Activated CD8-positive, alpha-beta memory T cell treated with anti-CD3 and anti-CD28 coated beads for 36 hours (primary cell): ENCODE data around the gene FGFR3. TPM values are rescaled to one million over a fixed set of nuclear protein-coding genes. Genes with fewer than 3 reads are reported as not detected.

Experiments used
- CTCF ChIA-PET: fragments of 350-600 bp; sonication (Branson Sonifier 250); formaldehyde crosslinking; loops from one replicate; lab custom pipeline; 2021; ENCODE audit warnings: antibody characterized with exemption; lab: Charles Lee
- POLR2A ChIA-PET: fragments of 350-600 bp; sonication (Branson Sonifier 250); formaldehyde crosslinking; loops from one replicate; lab custom pipeline; 2021; ENCODE audit warnings: antibody characterized with exemption; lab: Charles Lee
- total RNA-seq, 2 experiments: library from RNA; stranded (reverse); gene quantifications; one replicate each; pipeline ENCODE4 v1.2.3, GENCODE V29; 2021

FGFR3 gene
- total RNA-seq, 2 experiments from 2014 or later, result 0.08 TPM; not detected in 1

DNA sequence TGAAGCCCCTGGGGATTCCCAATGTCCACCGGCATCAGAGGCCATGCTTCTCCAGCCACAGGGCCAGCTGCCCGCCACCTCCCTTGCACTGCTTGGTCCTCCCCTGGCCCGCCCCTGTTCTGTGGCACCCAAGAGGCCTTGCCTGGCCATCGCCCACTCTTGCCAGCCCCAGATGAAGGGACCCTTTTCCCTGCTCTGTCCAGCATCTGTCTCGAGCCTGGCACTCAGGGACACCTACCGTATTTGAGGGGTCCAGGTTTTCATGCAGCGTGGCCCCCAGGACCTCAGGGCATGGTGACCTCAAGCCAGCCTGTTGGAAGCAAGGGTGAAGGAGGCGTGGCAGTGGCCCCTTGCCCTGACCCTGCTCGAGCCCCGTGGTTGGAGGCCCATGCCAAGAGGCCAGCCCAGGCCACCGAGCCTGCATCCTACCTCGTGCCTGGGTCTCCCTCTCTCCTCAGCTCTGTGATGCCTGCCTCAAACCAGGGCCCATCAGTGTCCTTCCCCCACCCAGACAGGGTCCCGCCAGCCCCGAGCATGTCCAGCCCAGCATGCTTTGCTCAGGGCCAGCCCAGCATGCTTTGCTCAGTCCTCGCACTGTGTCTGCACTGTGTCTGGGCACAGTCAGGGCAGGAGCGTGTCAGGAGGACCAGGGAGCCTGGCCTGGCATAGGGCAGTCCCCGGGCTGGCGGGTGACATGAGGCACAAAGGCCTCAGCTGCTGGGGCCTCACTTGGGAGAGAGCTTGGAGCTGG is 14.3 kb upstream of the FGFR3 start:
- ChIA-PET CTCF (interaction anchor here (1.3 kb wide), 1 partner anchor 32 kb away, joined by 4 read pairs; no protein-coding TSS in a partner anchor), POLR2A (no interaction called here)

DNA sequence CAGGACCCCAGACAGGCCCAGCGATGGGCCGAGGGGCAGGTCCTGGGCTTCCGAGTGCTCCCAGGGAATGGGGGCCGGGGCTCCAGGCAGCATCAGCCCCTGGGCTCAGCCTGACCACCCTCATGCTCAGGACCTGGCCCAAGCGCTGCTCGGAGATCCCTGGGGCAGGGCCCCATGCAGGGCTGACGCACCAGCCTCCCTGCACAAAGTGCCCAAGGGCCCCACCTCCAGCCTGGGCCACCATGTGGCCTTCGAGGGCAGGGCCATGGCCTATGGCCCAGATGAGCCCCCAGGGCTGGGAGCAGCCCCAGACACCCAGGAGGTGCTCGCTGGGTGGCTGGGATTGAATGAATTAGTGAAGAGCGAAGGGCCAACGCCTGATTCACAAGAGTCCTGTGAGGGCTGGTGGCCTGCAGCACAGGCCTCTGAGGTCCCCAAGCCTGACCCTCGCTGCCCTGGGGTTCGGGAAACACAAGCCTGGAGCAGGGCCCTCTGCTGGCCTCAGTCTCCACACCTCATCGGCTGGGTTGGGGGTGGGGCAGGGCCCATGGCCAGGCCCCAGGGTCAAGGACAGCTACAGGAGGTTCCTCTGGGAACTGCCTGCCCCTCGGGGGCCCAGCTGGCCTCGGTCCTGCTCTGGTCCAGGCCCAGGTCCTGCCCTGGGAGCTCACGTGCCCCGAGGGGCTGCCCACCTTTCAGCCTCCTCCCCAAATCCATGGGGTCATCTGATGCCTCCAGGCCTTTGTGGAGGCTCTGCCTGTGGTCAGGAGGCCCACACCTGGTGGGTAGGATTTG is 13.3 kb upstream of the FGFR3 start:
- POLR2A ChIA-PET, result no interaction called here
- CTCF ChIA-PET, result interaction anchor here (1.3 kb wide), 1 partner anchor 33 kb away, joined by 4 read pairs; no protein-coding TSS in a partner anchor

DNA sequence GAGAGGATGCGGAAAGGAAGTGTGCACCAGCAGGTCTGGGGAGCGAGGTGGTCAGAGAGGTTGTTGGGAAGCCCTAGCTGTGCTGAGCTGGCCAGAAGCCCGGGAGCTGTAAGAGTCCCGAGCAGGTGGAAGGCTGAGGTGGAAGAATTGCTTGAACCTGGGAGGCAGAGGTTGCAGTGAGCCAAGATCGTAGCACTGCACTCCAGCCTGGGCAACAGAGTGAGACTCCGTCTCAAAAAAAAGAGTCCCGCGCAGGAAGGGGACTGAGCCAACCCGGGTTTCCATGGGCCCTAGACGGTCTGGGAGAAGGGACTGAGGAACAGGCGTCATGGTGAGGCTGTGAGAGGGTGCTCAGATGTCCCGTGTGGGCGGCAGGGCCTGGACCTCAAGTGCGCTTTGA is 12.7 kb upstream of the FGFR3 start:
- POLR2A ChIA-PET, result no interaction called here
- CTCF ChIA-PET, result no interaction called here

DNA sequence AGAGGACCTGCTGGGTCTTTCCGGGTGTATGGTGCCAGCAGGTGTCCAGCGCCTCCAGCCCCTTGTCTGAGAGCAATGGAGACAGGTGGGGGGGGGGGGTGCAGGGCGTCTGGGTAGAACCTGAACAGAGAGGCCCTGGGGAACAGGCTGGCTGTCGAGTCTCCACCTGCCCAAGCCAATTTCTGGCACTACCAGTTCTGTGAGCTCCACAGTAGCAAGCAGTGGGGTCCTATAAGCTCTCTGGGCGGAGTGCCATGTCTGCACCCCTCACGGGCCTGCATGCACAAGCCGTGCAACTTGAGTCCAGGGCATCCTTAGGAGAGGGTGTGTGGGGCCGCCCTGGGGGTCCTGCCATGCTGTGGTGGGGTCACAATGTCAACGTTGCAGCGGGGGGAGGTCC is 10.1 kb upstream of the FGFR3 start:
- ChIA-PET POLR2A (no interaction called here), CTCF (no interaction called here)

DNA sequence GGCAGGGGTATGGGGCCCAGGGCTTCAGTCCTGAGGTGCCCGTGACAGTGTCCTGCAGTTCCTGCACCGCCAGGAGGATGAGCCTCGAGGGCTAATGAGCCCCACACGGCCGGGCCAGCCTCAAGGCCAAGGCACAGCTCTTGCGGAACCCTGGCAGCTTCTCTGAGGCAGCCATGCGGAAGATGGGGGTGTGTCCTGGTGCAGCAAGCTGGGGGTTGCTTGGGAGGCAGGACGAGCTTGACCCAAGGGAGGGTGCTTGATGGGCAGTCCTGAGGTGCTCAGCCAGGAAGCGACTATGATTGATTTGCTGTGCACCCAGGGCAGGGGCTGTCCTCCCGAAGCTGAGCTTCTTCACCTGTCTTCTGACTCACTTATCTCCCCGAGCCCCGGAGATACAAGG is 9.1 kb upstream of the FGFR3 start:
- CTCF ChIA-PET, result no interaction called here
- POLR2A ChIA-PET, result interaction anchor here (0.5 to 0.6 kb wide), 2 partner anchors 64 to 154 kb away, joined by 3 to 6 read pairs; no protein-coding TSS in a partner anchor

DNA sequence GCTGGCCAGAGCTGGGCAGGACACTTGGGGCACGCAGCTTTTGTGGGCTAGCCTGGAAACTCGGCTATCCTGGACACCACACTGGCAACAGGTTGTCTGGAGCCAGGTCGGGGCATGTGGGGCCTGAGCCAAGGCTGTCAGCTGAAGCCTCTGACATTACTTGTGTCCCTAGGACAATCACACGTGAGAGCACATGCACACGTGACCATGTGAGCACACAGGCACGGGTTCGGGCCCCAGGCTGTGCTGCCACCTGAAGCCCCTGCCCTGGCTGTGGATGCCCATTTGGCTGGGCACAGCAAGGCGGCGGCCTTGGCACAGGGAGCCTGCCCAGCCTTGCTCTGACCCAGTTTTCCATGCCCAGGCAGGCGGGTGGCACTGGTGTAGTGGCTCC is 8.7 kb upstream of the FGFR3 start:
- ChIA-PET POLR2A (no interaction called here), CTCF (no interaction called here)

DNA sequence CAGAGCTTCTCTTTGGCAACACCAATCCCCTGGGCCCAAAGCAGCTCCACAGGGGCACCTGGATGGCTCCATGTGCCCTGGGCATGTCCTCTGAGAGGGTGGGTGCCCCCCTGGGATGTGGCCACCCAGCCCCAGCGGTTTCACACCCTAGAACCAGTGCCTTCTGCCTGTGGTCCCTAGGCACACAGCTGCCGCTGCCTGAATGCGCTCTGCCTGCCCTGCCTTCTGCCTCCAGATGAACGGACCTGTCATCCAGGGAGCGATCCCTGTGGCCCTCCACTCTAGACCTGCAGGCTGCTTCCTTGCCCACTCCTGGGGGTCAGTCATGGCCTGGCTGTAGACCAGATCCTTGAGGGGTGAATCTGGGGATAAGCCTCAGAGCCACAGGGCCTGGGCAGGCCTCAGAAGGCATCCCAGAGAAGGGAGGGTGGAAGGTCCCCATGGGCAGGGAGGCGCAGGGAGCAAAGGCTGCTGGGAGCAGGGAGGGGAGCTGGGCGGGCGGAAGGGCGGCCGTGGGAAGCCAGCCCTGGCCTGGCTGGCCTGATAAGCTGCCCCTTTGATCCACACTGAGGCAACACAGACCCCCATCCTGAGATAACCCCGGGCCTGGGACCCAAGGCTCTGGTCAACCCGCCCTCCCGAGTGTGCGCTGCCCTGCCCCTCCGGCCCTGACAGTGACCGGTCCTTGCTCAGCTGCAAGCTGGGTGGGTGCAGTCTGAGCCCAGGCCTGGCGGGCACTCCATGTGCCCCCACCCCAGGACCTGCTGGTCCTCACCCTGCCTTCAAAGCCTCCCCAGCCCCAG is 8.1 kb upstream of the FGFR3 start:
- ChIA-PET POLR2A (no interaction called here), CTCF (no interaction called here)

DNA sequence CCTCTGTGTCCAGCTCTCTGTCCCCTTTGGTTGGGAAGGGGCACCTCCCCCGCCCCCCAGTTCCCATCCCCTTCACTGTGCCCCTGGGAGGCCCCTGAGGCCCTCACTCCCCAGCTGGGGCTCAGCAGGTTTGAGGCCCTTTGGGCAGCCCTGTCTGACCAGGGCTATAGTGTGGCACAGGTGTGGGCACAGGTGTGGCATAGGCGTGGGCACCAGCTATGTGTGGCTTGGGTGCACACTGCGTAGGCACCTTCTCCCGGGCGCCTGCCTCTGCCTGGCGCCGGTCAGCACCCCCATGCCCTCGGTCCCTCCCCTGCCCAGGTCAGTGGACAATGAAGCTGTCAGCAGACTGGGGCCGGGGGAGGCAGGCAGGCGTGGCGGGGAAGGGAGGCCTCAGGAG is 7.5 kb upstream of the FGFR3 start:
- POLR2A ChIA-PET, result no interaction called here
- CTCF ChIA-PET, result no interaction called here

DNA sequence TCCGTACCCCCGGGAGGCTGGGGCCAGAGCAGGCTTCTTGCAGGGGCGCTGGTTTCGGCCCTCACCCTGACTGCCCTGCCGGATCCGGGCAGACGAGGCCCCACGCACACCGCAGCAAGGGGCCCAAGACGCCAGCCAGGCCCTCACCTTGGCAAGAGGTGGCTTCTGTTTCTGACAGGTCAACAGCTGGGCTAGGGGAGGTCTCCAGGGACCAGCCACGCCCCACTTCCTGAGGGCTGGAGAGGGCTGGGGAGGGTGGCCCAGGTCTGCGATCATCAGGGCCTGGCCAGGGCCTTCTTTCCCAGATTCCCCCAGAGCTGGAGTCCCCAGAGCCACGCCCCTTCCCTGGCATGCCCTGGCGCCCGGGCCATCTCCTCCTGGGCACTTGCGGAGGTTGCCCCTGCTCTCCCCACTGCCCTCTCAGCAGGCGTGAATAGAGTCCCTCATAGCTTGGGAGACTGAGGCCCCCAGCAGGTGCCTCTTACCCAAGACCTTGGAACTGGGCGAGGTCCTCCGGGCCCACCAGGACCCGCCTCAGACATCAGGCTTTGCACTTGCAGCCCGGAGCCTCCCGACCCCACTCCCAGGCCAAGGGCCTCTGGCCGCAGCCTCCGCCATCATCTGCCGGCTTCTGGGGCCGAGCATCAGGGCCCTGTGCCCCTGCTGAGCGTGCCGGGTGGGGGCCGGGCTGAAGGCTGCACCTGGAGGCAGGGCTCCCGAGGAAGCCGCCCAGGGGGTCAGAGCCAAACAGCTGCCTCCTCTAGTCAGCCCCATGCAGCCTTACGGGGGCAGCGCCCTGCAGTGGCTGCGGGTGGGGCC is 6.3 kb upstream of the FGFR3 start:
- POLR2A ChIA-PET, result no interaction called here
- CTCF ChIA-PET, result no interaction called here

DNA sequence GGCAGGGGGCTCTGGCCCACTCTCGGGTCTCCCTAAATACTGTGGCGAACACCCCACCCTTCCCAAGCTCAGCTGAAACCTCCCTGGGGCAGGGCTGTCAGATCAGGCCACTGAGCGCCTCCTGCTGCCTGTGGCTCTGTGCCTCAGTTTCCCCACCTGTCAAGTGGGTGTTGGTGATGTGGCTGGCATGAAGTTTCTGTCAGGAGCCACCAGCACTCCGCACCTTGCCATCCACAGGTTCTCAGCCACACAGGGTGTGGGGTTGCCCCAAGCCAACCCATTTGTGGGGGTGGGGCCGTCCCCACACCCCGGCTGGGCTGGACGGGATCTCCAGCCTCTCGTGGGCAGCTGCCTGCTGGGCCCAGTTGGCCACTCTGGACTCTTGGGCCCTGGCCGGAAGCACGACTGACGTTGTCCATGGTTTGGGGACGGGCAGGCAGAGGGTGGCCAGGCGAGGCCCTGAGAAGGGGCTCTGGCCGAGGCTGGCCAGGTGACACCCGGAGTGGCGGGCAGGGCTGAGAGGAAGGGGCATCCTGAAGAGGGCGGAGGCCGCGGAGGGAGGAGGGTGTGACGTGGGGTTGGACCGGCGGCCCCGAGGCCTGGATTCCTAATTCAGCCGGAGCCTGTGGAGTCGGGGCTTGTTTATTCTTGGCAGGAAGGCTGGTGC is 5.5 kb upstream of the FGFR3 start:
- CTCF ChIA-PET, result interaction anchor here (1.4 kb wide), 1 partner anchor 10 kb away, joined by 3 read pairs; no protein-coding TSS in a partner anchor

DNA sequence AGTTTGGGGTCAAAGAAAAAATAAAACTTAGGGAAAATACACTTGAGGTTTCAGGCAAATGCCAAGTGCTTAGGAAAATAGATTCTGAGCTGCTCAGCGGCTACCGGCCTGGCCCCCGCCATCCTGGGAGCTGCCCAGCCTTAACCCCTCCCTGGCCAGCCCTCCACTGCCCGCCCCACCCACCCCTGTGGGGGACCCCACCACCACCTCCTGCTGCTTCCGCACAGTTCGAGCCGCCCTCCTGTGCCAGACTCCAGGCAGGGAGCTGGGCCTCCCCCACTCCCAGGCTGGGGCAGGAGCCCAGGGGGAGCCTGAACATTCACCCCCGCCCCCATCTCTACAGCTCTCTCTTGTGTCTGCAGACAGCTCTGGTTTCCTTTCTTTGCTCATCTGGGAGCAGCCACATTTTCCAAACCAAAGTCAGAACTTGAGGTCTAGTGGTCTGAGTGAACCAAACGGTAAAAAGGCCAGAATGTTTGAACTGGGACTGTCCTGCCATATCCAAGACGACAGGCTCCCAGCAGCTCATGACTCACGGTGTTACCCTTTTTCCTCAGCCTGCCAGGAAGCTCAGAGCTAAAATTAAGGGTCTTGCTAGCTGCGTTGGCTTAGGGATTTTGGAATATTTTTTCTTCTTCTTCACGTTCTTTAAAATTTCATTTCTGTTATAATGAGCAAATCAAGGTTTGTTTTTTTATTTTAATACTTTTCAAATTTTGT is 4.7 kb upstream of the FGFR3 start:
- ChIA-PET CTCF (interaction anchor here (1.4 kb wide), 1 partner anchor 9 kb away, joined by 3 read pairs; no protein-coding TSS in a partner anchor), POLR2A (no interaction called here)

More for the DNA sequence above, 5.5 kb upstream of the FGFR3 start:
- POLR2A ChIA-PET, result no interaction called here

DNA sequence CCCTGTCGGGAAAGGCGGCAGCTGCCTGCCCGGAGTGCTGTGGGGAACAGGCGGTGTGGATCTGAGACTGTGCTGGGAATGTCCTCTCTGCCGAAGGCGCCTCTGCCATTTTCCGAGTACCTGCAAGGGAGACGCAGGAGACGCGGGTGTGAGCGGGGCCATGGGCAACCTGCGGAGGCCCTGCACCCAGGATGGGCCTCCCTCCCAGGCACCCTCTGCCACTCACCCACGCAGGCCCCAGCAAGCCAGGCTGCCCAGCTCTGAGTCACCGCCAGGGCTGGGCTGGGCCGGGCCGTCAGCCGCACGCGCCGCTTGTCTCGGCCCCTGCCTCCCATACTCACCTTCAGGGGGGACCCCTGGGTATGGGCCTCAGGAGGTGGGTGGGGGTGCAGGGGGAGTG is 3.5 kb upstream of the FGFR3 start:
- ChIA-PET CTCF (no interaction called here), POLR2A (no interaction called here)

DNA sequence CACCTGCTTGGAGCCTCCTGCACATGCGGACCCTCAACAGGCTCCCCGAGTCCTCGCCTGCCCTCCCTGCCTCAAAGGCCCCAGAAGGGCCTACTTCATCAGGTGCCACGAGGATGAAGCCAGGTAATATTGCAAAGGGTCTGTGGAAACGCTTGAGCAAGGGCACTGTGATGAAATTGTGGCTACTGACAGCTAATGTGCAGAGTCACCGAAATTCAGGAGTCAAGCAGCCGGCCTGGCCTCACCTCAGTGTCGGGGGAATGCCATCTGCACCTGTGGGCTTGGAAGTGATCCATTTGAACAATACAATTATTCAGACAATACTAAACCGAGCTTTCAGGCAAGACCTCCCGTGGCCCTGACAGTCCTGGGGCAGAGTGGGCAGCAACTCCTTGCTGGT is 3.1 kb upstream of the FGFR3 start:
- ChIA-PET CTCF (no interaction called here), POLR2A (no interaction called here)

DNA sequence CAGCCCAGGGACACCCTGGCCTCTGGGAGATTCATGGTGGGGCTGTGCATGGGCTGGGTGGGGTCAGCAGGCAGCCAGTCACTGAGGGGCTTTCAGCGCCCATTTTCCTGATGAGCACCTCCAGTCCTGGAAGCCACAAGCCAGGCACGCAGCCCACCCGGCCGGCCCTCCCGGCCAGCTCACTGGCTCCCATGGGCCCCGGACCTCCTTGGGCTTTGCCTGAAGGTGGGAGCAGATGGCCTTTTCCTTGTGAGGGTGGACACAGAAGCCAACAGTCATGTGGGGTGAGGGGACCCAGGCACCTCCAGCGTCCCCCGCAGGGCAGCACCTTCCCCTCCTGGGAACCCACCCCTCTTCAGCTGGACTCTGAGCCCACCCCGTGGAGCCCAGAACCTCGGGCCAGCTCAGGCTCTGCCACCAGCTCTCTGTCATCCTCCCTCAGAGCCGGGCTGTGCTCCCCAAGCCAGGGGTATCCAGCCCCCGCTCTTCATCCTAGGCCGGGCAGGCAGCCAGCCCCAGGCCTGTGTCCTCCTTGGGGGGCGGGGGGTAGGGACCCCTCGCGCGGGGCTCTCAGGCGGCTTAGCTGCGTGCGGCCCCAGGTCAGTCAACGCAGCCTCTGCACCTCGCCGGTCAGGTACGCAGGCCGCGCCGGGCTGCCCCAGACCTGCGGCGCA is 798 bp upstream of the FGFR3 start:
- ChIA-PET CTCF (interaction anchor here (0.7 to 1.6 kb wide), 2 partner anchors 44 to 46 kb away, joined by 3 to 5 read pairs; no protein-coding TSS in a partner anchor), POLR2A (no interaction called here)

DNA sequence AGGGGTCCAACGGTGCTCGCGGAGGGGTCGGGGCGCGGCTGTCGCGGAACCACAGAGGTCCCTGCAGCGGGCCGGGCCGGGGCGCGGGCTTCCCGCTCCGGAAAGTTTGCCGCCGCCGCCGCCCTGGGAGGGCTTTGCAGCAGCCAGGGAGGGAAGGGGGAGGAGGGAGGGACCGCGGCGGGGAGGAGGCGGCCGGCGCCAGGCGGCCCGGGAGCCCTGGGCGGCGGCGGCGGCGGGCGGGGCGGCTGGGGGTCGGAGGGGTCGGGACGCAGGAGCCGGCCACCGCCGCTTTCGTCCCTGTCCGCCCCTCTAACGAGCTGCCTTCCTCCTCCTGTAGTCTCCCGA is 375 bp downstream of the FGFR3 start:
- ChIA-PET CTCF (interaction anchor here (1.6 kb wide), 1 partner anchor 45 kb away, joined by 5 read pairs; no protein-coding TSS in a partner anchor), POLR2A (no interaction called here)

DNA sequence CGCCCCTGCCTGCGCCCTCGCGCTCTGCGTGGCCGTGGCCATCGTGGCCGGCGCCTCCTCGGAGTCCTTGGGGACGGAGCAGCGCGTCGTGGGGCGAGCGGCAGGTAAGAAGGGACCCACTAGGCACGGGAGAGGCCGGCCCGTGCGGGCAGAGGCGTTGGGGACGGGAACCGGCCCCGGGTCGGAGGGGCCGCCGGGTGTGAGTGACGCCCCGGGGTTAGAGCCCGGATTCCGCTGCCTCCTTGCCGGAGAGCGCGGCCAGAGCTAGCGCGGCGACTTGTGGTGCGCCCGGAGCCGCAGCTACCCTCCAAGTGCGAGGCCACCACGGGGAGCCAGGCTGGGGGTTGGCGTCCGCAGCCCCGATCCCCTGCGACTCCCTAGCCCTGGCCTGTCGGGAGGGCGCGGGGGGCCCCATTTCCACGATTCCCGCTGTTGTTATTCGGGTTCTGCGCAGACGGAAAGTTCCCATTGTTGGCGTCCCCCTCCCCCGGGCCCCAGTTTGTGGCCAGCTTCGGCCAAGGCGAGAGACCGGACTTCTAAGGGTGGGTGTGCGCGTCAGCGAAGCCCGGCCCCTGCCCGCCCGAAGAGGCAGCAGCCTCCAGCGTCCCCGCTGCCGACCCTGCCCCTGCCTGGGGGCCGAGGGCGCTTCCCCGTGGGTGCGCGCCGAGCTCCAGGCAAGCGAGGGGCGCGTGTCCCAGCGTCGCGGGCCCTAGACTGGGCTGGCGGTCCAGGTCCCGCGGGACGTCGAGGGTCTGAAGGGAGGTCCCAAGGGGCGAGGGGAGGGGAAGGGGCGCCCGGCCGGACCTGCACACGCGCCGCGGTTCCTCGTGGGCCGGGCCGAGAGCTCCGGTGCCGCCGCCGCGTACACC is 1.1 kb downstream of the FGFR3 start:
- ChIA-PET POLR2A (no interaction called here), CTCF (interaction anchor here (1.1 to 1.3 kb wide), 2 partner anchors 35 to 46 kb away, joined by 3 to 8 read pairs; no protein-coding TSS in a partner anchor)
